Trophoblast cell (in vitro differentiated cells and primary cell): ENCODE measurements around the gene UNC45A.

Source experiments
- DNase-seq, 2 donors: peaks; one replicate each; pipeline ENCODE4 v3.0.0-alpha.2; 2016
- H2AFZ ChIP-seq: 2 replicates; pipeline ENCODE4 v1.6.1; 2013; ENCODE audit warnings: low read length, moderate library complexity, mild to moderate bottlenecking; ENCODE audit not compliant: insufficient read depth, poor library complexity
- H2AK5ac ChIP-seq: 2 replicates; pipeline ENCODE4 v1.6.1; 2013; ENCODE audit warnings: mild to moderate bottlenecking, low read length
- H2BK120ac ChIP-seq: 2 replicates; pipeline ENCODE4 v1.6.1; 2013; ENCODE audit warnings: low read length, mild to moderate bottlenecking, moderate library complexity; ENCODE audit not compliant: insufficient read depth, poor library complexity
- H2BK12ac ChIP-seq: 2 replicates; pipeline ENCODE4 v1.6.1; 2013; ENCODE audit warnings: mild to moderate bottlenecking, low read length, moderate library complexity
- H2BK5ac ChIP-seq: 2 replicates; pipeline ENCODE4 v1.6.1; 2013; ENCODE audit warnings: low read length, low read depth, moderate library complexity, mild to moderate bottlenecking; ENCODE audit not compliant: poor library complexity
- H3K14ac ChIP-seq: 2 replicates; pipeline ENCODE4 v1.6.1; 2013; ENCODE audit warnings: mild to moderate bottlenecking, low read length
- H3K18ac ChIP-seq: 2 replicates; pipeline ENCODE4 v1.6.1; 2013; ENCODE audit warnings: mild to moderate bottlenecking, low read length
- H3K23ac ChIP-seq: 2 replicates; pipeline ENCODE4 v1.6.1; 2013; ENCODE audit warnings: low read length
- H3K27ac ChIP-seq: 2 replicates; pipeline ENCODE4 v1.5.1; 2013; ENCODE audit warnings: low read depth, mild to moderate bottlenecking, inconsistent platforms, low read length, moderate library complexity
- H3K27me3 ChIP-seq: 2 replicates; pipeline ENCODE4 v1.6.1; 2013; ENCODE audit warnings: inconsistent platforms, mild to moderate bottlenecking, low read length, moderate library complexity; ENCODE audit not compliant: insufficient read depth
- H3K36me3 ChIP-seq, 2 experiments: 1 replicate in 1 of 2; 2 replicates in 1 of 2; pipeline ENCODE4 v1.6.1; 2013; ENCODE audit warnings: low read length in 2 of 2, mild to moderate bottlenecking in 2 of 2, moderate library complexity in 1 of 2; ENCODE audit not compliant: insufficient read depth in 2 of 2, control insufficient read depth in 1 of 2
- H3K4ac ChIP-seq: 2 replicates; pipeline ENCODE4 v1.6.1; 2013; ENCODE audit warnings: low read depth, mild to moderate bottlenecking, low read length, moderate library complexity
- H3K4me1 ChIP-seq, 2 experiments: 1 replicate in 1 of 2; 2 replicates in 1 of 2; pipeline ENCODE4 v1.6.1; 2013; ENCODE audit warnings: low read length in 2 of 2, mild to moderate bottlenecking in 2 of 2, moderate library complexity in 1 of 2; ENCODE audit not compliant: insufficient read depth in 2 of 2, control insufficient read depth in 1 of 2
- H3K4me2 ChIP-seq: 2 replicates; pipeline ENCODE4 v1.6.1; 2013; ENCODE audit warnings: inconsistent platforms, mild to moderate bottlenecking, low read length, moderate library complexity
- H3K4me3 ChIP-seq: 2 replicates; pipeline ENCODE4 v1.5.1; 2013; ENCODE audit warnings: mild to moderate bottlenecking, low read depth, low read length, inconsistent platforms
- H3K79me1 ChIP-seq: one replicate; pipeline ENCODE4 v1.6.1; 2013; ENCODE audit warnings: low read length
- H3K79me2 ChIP-seq: 2 replicates; pipeline ENCODE4 v1.6.1; 2013; ENCODE audit warnings: low read length, mild to moderate bottlenecking; ENCODE audit not compliant: control insufficient read depth, insufficient read depth, poor library complexity
- H3K9ac ChIP-seq: 2 replicates; pipeline ENCODE4 v1.6.1; 2013; ENCODE audit warnings: mild to moderate bottlenecking, low read length
- H3K9me3 ChIP-seq: 2 replicates; pipeline ENCODE4 v1.6.1; 2013; ENCODE audit warnings: low read depth, mild to moderate bottlenecking, control low read depth, inconsistent platforms, low read length; ENCODE audit not compliant: insufficient read depth
- H4K12ac ChIP-seq: 2 replicates; pipeline ENCODE4 v1.6.1; 2013; ENCODE audit warnings: low read depth, mild to moderate bottlenecking, low read length, moderate library complexity
- H4K8ac ChIP-seq: 2 replicates; pipeline ENCODE4 v1.6.1; 2013; ENCODE audit warnings: low read depth, mild to moderate bottlenecking, low read length, moderate library complexity
- H4K91ac ChIP-seq: one replicate; pipeline ENCODE4 v1.6.1; 2013; ENCODE audit warnings: low read depth, mild to moderate bottlenecking, low read length, moderate library complexity
- WGBS: extraction: QIAGEN DNeasy Blood & Tissue Kit; methylation state at CpG from one replicate; pipeline ENCODE4 v1.1.7; 2013; ENCODE audit warnings: missing lambda C conversion rate; ENCODE audit not compliant: insufficient read length, insufficient coverage; ENCODE audit errors: extremely low coverage; 5-methylcytosine and 5-hydroxymethylcytosine counted together

UNC45A gene

GRCh38 chr15:90941038-90941437 is 6.0 kb downstream of the UNC45A start:
- Histone ChIP-seq H2BK5ac (no peak overlapping the region), H3K36me3 (peaks cover 59 to 65% of the 10 kb centered on the region in 2 experiments), H2BK120ac (no peak overlapping the region), H2AK5ac (no peak overlapping the region), H3K4me3 (no peak overlapping the region), H3K27ac (no peak overlapping the region), H3K9ac (no peak overlapping the region), H4K8ac (no peak overlapping the region), H2AFZ (no peak overlapping the region), H3K23ac (no peak overlapping the region), H3K27me3 (no peaks in the 10 kb centered on the region), H3K18ac (no peak overlapping the region), H3K4me1 (peaks cover 3 to 4% of the 10 kb centered on the region in 2 experiments), H3K79me1 (no peaks in the 10 kb centered on the region), H4K91ac (no peak overlapping the region), H3K9me3 (no peaks in the 10 kb centered on the region), H3K4me2 (no peak overlapping the region), H3K14ac (no peak overlapping the region), H3K79me2 (no peaks in the 10 kb centered on the region), H3K4ac (no peak overlapping the region), H4K12ac (no peak overlapping the region), H2BK12ac (no peak overlapping the region)
- no CpG with 5 or more reads among the region's 4 CpGs for WGBS
- DNase-seq, result no peak

GRCh38 chr15:90942354-90943120 is 7.5 kb downstream of the UNC45A start:
- no CpG with 5 or more reads among the region's 12 CpGs for WGBS
- H2BK5ac ChIP-seq, result no peak overlapping the region

GRCh38 chr15:90945091-90945490 is 10.0 kb downstream of the UNC45A start:
- no peak overlapping the region for H3K4me3 ChIP-seq
- peaks cover 80 to 84% of the 10 kb centered on the region in 2 experiments for H3K36me3 ChIP-seq
- no peak overlapping the region for H2AFZ ChIP-seq
- no CpG with 5 or more reads among the region's 7 CpGs for WGBS
- peaks cover 2% of the 10 kb centered on the region for H3K9me3 ChIP-seq
- H3K79me2 ChIP-seq, result no peaks in the 10 kb centered on the region
- H3K9ac ChIP-seq, result no peak overlapping the region
- no peak overlapping the region for H2BK5ac ChIP-seq
- H4K12ac ChIP-seq, result no peak overlapping the region
- no peak overlapping the region for H2AK5ac ChIP-seq
- H2BK120ac ChIP-seq, result no peak overlapping the region
- no peak overlapping the region for H3K4ac ChIP-seq
- no peak overlapping the region for H4K91ac ChIP-seq
- no peak for DNase-seq
- H3K18ac ChIP-seq, result no peak overlapping the region
- no peak overlapping the region for H2BK12ac ChIP-seq
- no peak overlapping the region for H3K23ac ChIP-seq
- H4K8ac ChIP-seq, result no peak overlapping the region
- no peak overlapping the region for H3K27ac ChIP-seq
- H3K4me1 ChIP-seq, result no peaks in the 10 kb centered on the region
- H3K14ac ChIP-seq, result no peak overlapping the region
- H3K79me1 ChIP-seq, result no peaks in the 10 kb centered on the region
- H3K4me2 ChIP-seq, result no peak overlapping the region
- H3K27me3 ChIP-seq, result no peaks in the 10 kb centered on the region

More at GRCh38 chr15:90942354-90943120, 7.5 kb downstream of the UNC45A start:
- H2BK120ac ChIP-seq, result no peak overlapping the region
- no peak overlapping the region for H4K91ac ChIP-seq
- no peaks in the 10 kb centered on the region for H3K27me3 ChIP-seq
- no peak for DNase-seq
- H2AK5ac ChIP-seq, result no peak overlapping the region
- no peaks in the 10 kb centered on the region for H3K9me3 ChIP-seq
- no peak overlapping the region for H3K4me3 ChIP-seq
- no peak overlapping the region for H2BK12ac ChIP-seq
- H3K4me1 ChIP-seq, result no peaks in the 10 kb centered on the region
- no peak overlapping the region for H4K8ac ChIP-seq
- no peak overlapping the region for H2AFZ ChIP-seq
- H3K79me1 ChIP-seq, result no peaks in the 10 kb centered on the region
- no peak overlapping the region for H3K4me2 ChIP-seq
- H3K27ac ChIP-seq, result no peak overlapping the region
- H3K18ac ChIP-seq, result no peak overlapping the region
- no peak overlapping the region for H3K23ac ChIP-seq
- no peaks in the 10 kb centered on the region for H3K79me2 ChIP-seq
- no peak overlapping the region for H3K14ac ChIP-seq
- H4K12ac ChIP-seq, result no peak overlapping the region
- H3K36me3 ChIP-seq, result peaks cover 71 to 74% of the 10 kb centered on the region in 2 experiments
- no peak overlapping the region for H3K9ac ChIP-seq
- H3K4ac ChIP-seq, result no peak overlapping the region

DNA sequence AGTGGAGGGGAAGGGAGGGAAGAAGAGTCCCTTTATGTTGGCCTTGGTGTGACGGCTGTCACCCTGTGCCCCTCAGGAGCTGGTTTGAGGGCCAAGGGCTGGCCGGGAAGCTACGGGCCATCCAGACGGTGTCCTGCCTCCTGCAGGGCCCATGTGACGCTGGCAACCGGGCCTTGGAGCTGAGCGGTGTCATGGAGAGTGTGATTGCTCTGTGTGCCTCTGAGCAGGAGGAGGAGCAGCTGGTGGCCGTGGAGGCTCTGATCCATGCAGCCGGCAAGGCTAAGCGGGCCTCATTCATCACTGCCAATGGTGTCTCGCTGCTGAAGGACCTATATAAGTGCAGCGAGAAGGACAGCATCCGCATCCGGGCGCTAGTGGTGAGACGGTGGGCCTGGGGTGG is 11.5 kb downstream of the UNC45A start:
- Histone ChIP-seq H3K36me3 (peaks cover 79 to 84% of the 10 kb centered on the region in 2 experiments), H2BK12ac (no peak overlapping the region), H2AK5ac (no peak overlapping the region), H3K4ac (no peak overlapping the region), H3K4me2 (no peak overlapping the region), H3K4me1 (no peaks in the 10 kb centered on the region), H3K23ac (no peak overlapping the region), H3K27ac (no peak overlapping the region), H4K8ac (no peak overlapping the region), H3K9ac (no peak overlapping the region), H2BK5ac (no peak overlapping the region), H2AFZ (no peak overlapping the region), H2BK120ac (no peak overlapping the region), H3K9me3 (peaks cover 2% of the 10 kb centered on the region), H3K4me3 (no peak overlapping the region), H4K91ac (no peak overlapping the region), H3K27me3 (no peaks in the 10 kb centered on the region), H3K18ac (no peak overlapping the region), H4K12ac (no peak overlapping the region), H3K79me2 (no peaks in the 10 kb centered on the region), H3K79me1 (no peaks in the 10 kb centered on the region), H3K14ac (no peak overlapping the region)
- no CpG with 5 or more reads among the region's 16 CpGs for WGBS
- no peak for DNase-seq
